Vagina (tissue), 2 donors: Measurements from ENCODE around the gene ZBED3. TPM values are rescaled to one million over a fixed set of nuclear protein-coding genes. Genes with fewer than 3 reads are reported as not detected.
"Not testable (repeated sequence)": the region's sequence is repeated elsewhere in the genome, so short reads cannot be mapped to it uniquely, and the experiment has no call there.

ENCODE experiments used
- DNase-seq, 2 donors: peaks; one replicate each; pipeline ENCODE4 v3.0.0-alpha.2; 2017; ENCODE audit errors: extremely low spot score in 2 of 2
- H3K27ac ChIP-seq: fragments of 200-600 bp; sonication (generic); one replicate; pipeline ENCODE4 v1.5.1; 2019
- H3K27me3 ChIP-seq: fragments of 200-600 bp; sonication (generic); one replicate; pipeline ENCODE4 v1.5.1; 2019
- H3K36me3 ChIP-seq, 2 donors: fragments of 200-600 bp; sonication (generic); one replicate each; pipeline ENCODE4 v1.5.1; 2017 to 2019
- H3K4me1 ChIP-seq: fragments of 200-600 bp; sonication (generic); one replicate; pipeline ENCODE4 v1.5.1; 2019
- H3K4me3 ChIP-seq, 2 donors: fragments of 200-600 bp; sonication (generic); 1 replicate in 1 of 2; 2 replicates in 1 of 2; pipeline ENCODE4 v1.5.1; 2016 to 2019
- H3K9me3 ChIP-seq: fragments of 200-600 bp; sonication (generic); one replicate; pipeline ENCODE4 v1.5.1; 2019
- CTCF ChIP-seq, 3 experiments: fragments of 450-650 bp in 2 of 3; fragments of 200-600 bp in 1 of 3; sonication (generic) in 1 of 3; IDR thresholded peaks; one replicate each; pipeline ENCODE4 v1.5.1; 2017 to 2019; ENCODE audit warnings: antibody characterized with exemption in 3 of 3, mild to moderate bottlenecking in 2 of 3, moderate library complexity in 2 of 3
- POLR2A ChIP-seq, 2 donors: fragments of 450-650 bp; IDR thresholded peaks; one replicate each; pipeline ENCODE4 v1.6.1; 2017; ENCODE audit warnings: antibody characterized with exemption in 2 of 2, mild to moderate bottlenecking in 2 of 2, moderate library complexity in 2 of 2
- POLR2AphosphoS5 ChIP-seq, 2 donors: sonication (generic); formaldehyde crosslinking; IDR thresholded peaks; one replicate each; pipeline ENCODE4 v1.9.0; 2017; ENCODE audit warnings: antibody characterized with exemption in 2 of 2, mild to moderate bottlenecking in 2 of 2, low read depth in 1 of 2; ENCODE audit not compliant: insufficient read depth in 1 of 2
- intact Hi-C: fragments of 100-400 bp; cut with DNase I; formaldehyde crosslinking; loops from one replicate; pipeline ENCODE4 v1.15.1; 2023
- total RNA-seq: library from RNA; depleted of rRNA; stranded (reverse); fragments of >200 nt; gene quantifications from one replicate; pipeline ENCODE4 v1.2.3, GENCODE V29; 2016

Gene ZBED3
- total RNA-seq, 1 donor from 2014 or later: 9.1 TPM

- Histone ChIP-seq H3K4me1 (peaks cover 17% of the 10 kb centered on the region), H3K27me3 (no peaks in the 10 kb centered on the region), H3K27ac (peak overlapping the region; percentile 83), H3K4me3 (peak overlapping the region; percentile 56 to 79), H3K9me3 (no peaks in the 10 kb centered on the region), H3K36me3 (no peaks in the 10 kb centered on the region)
- TF ChIP-seq POLR2A (IDR thresholded peaks at IDR 0.05) (no peak), POLR2AphosphoS5 (IDR thresholded peaks at IDR 0.05; ENCODE audit: insufficient read depth in 1 of 2, low read depth in 1 of 2) (no peak), CTCF (IDR thresholded peaks at IDR 0.05) (no peak)
- intact Hi-C loops: loop anchor here (5.0 kb wide), 2 partner anchors 55 to 405 kb away; partner anchors contain the start of gene WDR41
- peak in 1 of 2 donors; percentile 92 for DNase-seq
Observed at GRCh38 chr5:77087484-77088261, 588 bp upstream of the ZBED3 start.

- H3K27ac ChIP-seq: peak overlapping the region; percentile 83
- H3K36me3 ChIP-seq: no peaks in the 10 kb centered on the region
- H3K27me3 ChIP-seq: no peaks in the 10 kb centered on the region
- H3K4me3 ChIP-seq: peak overlapping the region; percentile 56 to 79
- TF ChIP-seq POLR2AphosphoS5 (IDR thresholded peaks at IDR 0.05; ENCODE audit: insufficient read depth in 1 of 2, low read depth in 1 of 2): no peak
- no peak for DNase-seq
- intact Hi-C loops: loop anchor here (5.0 kb wide), 2 partner anchors 56 to 406 kb away; partner anchors contain the start of gene WDR41
- peaks cover 17% of the 10 kb centered on the region for H3K4me1 ChIP-seq
- no peaks in the 10 kb centered on the region for H3K9me3 ChIP-seq
Observed at GRCh38 chr5:77086368-77086688, 757 bp downstream of the ZBED3 start.

- Histone ChIP-seq H3K9me3 (no peaks in the 10 kb centered on the region), H3K27ac (no peak overlapping the region), H3K36me3 (no peaks in the 10 kb centered on the region), H3K4me3 (no peak overlapping the region), H3K27me3 (no peaks in the 10 kb centered on the region), H3K4me1 (peaks cover 13% of the 10 kb centered on the region)
- DNase-seq: no peak
- intact Hi-C loops: no loop called here
- TF ChIP-seq POLR2A (IDR thresholded peaks at IDR 0.05) (no peak), POLR2AphosphoS5 (IDR thresholded peaks at IDR 0.05; ENCODE audit: insufficient read depth in 1 of 2, low read depth in 1 of 2) (no peak), CTCF (IDR thresholded peaks at IDR 0.05) (no peak)
Observed at GRCh38 chr5:77083088-77083487, 4.0 kb downstream of the ZBED3 start.

GRCh38 chr5:77082280-77082679, 4.8 kb downstream of the ZBED3 start:
- H3K9me3 ChIP-seq: no peaks in the 10 kb centered on the region
- no peak for DNase-seq
- H3K27ac ChIP-seq: no peak overlapping the region
- intact Hi-C loops: no loop called here
- no peak overlapping the region for H3K4me3 ChIP-seq
- peaks cover 13% of the 10 kb centered on the region for H3K4me1 ChIP-seq
- TF ChIP-seq POLR2AphosphoS5 (IDR thresholded peaks at IDR 0.05; ENCODE audit: insufficient read depth in 1 of 2, low read depth in 1 of 2) (no peak), POLR2A (IDR thresholded peaks at IDR 0.05) (no peak), CTCF (IDR thresholded peaks at IDR 0.05) (no peak)
- H3K36me3 ChIP-seq: no peaks in the 10 kb centered on the region
- no peaks in the 10 kb centered on the region for H3K27me3 ChIP-seq

GRCh38 chr5:77080905-77081304, 6.2 kb downstream of the ZBED3 start:
- intact Hi-C loops: no loop called here
- no peak overlapping the region for H3K27ac ChIP-seq
- H3K36me3 ChIP-seq: no peaks in the 10 kb centered on the region
- no peak for DNase-seq
- H3K27me3 ChIP-seq: no peaks in the 10 kb centered on the region
- H3K9me3 ChIP-seq: no peaks in the 10 kb centered on the region
- H3K4me3 ChIP-seq: no peak overlapping the region
- no peak for TF ChIP-seq POLR2A (IDR thresholded peaks at IDR 0.05)
- TF ChIP-seq POLR2AphosphoS5 (IDR thresholded peaks at IDR 0.05; ENCODE audit: insufficient read depth in 1 of 2, low read depth in 1 of 2): no peak
- TF ChIP-seq CTCF (IDR thresholded peaks at IDR 0.05): no peak
- peaks cover 19% of the 10 kb centered on the region for H3K4me1 ChIP-seq

GRCh38 chr5:77080479-77080878, 6.6 kb downstream of the ZBED3 start:
- H3K9me3 ChIP-seq, H3K36me3 ChIP-seq, intact Hi-C loops, DNase-seq, H3K27ac ChIP-seq, H3K27me3 ChIP-seq, H3K4me3 ChIP-seq: not testable (repeated sequence)
- H3K4me1 ChIP-seq: peaks cover 17% of the 10 kb centered on the region
